CD4-positive, CD25-positive, alpha-beta regulatory T cell (primary cell): ENCODE measurements around the gene CLPSL2. TPM values are rescaled to one million over a fixed set of nuclear protein-coding genes. Genes with fewer than 3 reads are reported as not detected.

ENCODE experiments used
- ATAC-seq, 2 donors: fragments of 150-1000 bp; cut with Tn5 transposase; one replicate each; pipeline ENCODE4 v1.10.0; 2021; ENCODE audit warnings: low read depth in 2 of 2, moderate number of reproducible peaks in 2 of 2, moderate library complexity in 1 of 2
- DNase-seq, 3 donors: peaks; one replicate each; pipeline versions ENCODE4 v3.0.0 to v3.0.0-alpha.2; 2012 to 2022; ENCODE audit warnings: mixed read lengths in 1 of 3
- H3K27ac ChIP-seq: one replicate; pipeline ENCODE4 v1.7.0; 2013; ENCODE audit warnings: mild to moderate bottlenecking, low read length; ENCODE audit not compliant: insufficient read depth, poor library complexity, severe bottlenecking
- H3K27me3 ChIP-seq: one replicate; pipeline ENCODE4 v1.7.0; 2013; ENCODE audit warnings: low read length; ENCODE audit not compliant: control insufficient read depth, insufficient read depth
- H3K36me3 ChIP-seq: one replicate; pipeline ENCODE4 v1.7.0; 2013; ENCODE audit warnings: mild to moderate bottlenecking, low read length, moderate library complexity; ENCODE audit not compliant: control insufficient read depth, insufficient read depth
- H3K4me1 ChIP-seq: 2 replicates; pipeline ENCODE4 v1.7.0; 2013; ENCODE audit warnings: mild to moderate bottlenecking, low read length; ENCODE audit not compliant: insufficient read depth, control insufficient read depth, poor library complexity, severe bottlenecking
- H3K4me3 ChIP-seq: one replicate; pipeline ENCODE4 v1.7.0; 2013; ENCODE audit warnings: low read depth, mild to moderate bottlenecking, low read length, moderate library complexity
- H3K9me3 ChIP-seq, 2 experiments: 1 replicate in 1 of 2; 2 replicates in 1 of 2; pipeline ENCODE4 v1.7.0; 2013; ENCODE audit warnings: low read length in 2 of 2, mild to moderate bottlenecking in 1 of 2, moderate library complexity in 1 of 2; ENCODE audit not compliant: control insufficient read depth in 2 of 2
- H3K27ac Mint-ChIP-seq, 3 donors: one replicate each; pipeline ENCODE4 v1.8.0; 2020 to 2022; ENCODE audit warnings: mild to moderate bottlenecking in 3 of 3, mixed read lengths in 3 of 3, moderate library complexity in 2 of 3
- H3K27me3 Mint-ChIP-seq: one replicate; pipeline ENCODE4 v1.8.0; 2022; ENCODE audit warnings: mild to moderate bottlenecking, mixed read lengths
- H3K36me3 Mint-ChIP-seq: one replicate; pipeline ENCODE4 v1.8.0; 2020; ENCODE audit warnings: mixed read lengths
- H3K4me1 Mint-ChIP-seq, 4 donors: one replicate each; pipeline ENCODE4 v1.8.0; 2020 to 2022; ENCODE audit warnings: mixed read lengths in 4 of 4, mild to moderate bottlenecking in 1 of 4
- H3K4me3 Mint-ChIP-seq, 4 donors: one replicate each; pipeline ENCODE4 v1.8.0; 2020 to 2022; ENCODE audit warnings: mild to moderate bottlenecking in 4 of 4, mixed read lengths in 4 of 4, moderate library complexity in 3 of 4
- H3K9me3 Mint-ChIP-seq, 7 donors: one replicate each; pipeline ENCODE4 v1.8.0; 2020 to 2022; ENCODE audit warnings: mixed read lengths in 7 of 7, mild to moderate bottlenecking in 3 of 7, moderate library complexity in 2 of 7
- polyA plus RNA-seq, 4 donors: library from polyadenylated mRNA; unstranded; fragments of 300-500 nt; fragmentation: Illumina TruSeq; gene quantifications; one replicate each; pipeline ENCODE4 v1.2.3, GENCODE V29; 2021
- total RNA-seq: library from RNA; stranded (reverse); gene quantifications from one replicate; pipeline ENCODE4 v1.2.3, GENCODE V29; 2022

Gene CLPSL2, protein sequence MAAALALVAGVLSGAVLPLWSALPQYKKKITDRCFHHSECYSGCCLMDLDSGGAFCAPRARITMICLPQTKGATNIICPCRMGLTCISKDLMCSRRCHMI
- not detected for total RNA-seq
- not detected for polyA plus RNA-seq

DNA sequence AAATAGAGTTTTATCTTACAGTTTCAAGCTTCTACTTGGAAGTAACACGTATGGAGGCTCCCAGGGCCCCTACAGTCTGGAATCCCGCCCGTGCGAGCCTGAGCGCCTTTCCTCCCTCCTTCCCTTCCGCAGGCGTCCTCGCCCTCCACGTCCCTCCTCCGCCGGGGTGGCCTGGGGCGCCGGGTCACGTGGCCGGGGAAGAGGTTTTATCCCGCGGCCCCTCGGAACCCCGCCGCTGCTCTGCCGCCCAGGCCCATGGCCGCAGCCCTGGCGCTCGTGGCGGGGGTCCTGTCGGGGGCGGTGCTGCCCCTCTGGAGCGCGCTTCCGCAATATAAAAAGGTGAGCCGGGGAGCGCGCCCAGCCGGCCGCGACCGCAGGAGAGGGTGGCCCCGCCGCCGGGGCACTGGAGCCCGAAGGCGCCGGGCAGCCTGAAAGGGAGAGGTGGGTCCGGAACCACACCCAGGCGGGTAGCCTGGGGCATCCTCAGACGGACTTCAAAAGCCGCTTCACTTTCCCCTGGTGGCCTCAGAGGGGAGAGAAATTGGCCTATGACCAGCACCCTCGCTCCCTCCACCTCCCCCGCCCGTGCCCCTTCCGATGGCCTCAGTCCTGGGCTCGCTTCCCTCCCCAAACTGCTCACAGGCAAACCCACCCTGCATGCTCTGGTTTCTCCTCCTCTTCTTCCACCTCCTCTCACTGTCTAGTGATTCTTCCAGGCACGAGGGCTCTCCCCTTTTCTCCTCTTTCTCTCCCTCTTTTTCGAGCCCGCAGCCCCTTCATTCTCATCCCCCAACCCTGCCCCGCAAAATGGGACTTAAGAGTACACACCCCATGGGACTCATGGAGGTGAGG is at the start of gene CLPSL2:
TSS of gene CLPSL2 (plus strand) at position 235 of the 852 bp plus-strand sequence. CDS start at position 256, 21 bp downstream.
- Mint-ChIP-seq H3K4me1 (peaks cover 0 to 9% (median 0%) of the 10 kb centered on the region in 4 donors), H3K36me3 (peaks cover 4% of the 10 kb centered on the region), H3K4me3 (peak within 1 kb of the TSS in 3 of 4 donors; percentile 3 to 73 (median 66)), H3K27me3 (peaks cover 34% of the 10 kb centered on the region), H3K9me3 (peaks cover 0 to 2% (median 0%) of the 10 kb centered on the region in 7 donors), H3K27ac (no peak within 1 kb of the TSS)
- DNase-seq (no peak), ATAC-seq (peak in 1 of 2 donors; percentile 22)
- H3K9me3 ChIP-seq, result no peaks in the 10 kb centered on the region
- H3K4me3 ChIP-seq, result no peak within 1 kb of the TSS
- H3K27ac ChIP-seq, result no peak within 1 kb of the TSS
- H3K4me1 ChIP-seq, result peaks cover 8% of the 10 kb centered on the region
- H3K27me3 ChIP-seq, result no peaks in the 10 kb centered on the region
- no peaks in the 10 kb centered on the region for H3K36me3 ChIP-seq

DNA sequence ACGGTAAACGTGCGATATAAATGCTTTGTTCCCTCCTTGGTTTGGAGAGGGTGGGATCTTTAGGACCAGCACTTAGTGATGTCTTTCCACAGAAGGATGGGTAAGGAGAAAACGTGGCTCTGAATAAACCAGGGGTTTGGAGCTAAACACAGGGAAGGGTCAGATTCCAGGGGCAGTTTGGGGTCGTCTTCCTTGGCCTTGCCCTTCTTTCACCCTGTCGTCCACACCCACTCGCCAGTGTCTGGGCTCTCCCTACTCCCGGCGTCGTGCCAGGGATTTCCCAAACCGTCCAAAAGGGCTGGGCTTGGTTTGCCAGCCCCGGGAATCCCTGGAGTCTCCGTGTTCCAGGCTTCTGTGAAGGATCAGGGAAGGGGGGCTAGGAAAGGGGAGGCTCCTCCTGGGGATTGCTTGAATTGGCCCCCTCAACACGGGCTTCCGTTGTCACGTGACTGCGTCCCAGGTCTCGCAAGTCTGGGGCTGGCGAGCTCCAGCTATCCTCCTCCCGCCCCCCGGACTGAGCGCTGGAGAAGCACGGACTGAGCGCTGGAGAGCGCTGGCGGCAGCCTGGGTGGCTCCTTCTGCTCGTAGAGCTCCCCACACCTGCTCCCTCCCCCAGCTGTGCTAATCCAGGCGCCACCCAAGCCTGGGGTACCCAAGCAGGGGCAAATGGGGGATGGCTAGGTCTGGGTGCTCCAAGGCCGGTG is 49.0 kb upstream of the CLPSL2 start:
- H3K9me3 ChIP-seq, result no peaks in the 10 kb centered on the region
- H3K27ac ChIP-seq, result peak overlapping the region; percentile 90
- ATAC-seq, result peak; percentile 2 to 3
- Mint-ChIP-seq H3K9me3 (no peaks in the 10 kb centered on the region), H3K27ac (peak overlapping the region; percentile 90 to 96 (median 91)), H3K4me1 (peaks cover 9 to 85% (median 60%) of the 10 kb centered on the region in 4 donors), H3K4me3 (peak overlapping the region; percentile 84 to 91 (median 85)), H3K27me3 (peaks cover 3% of the 10 kb centered on the region), H3K36me3 (no peaks in the 10 kb centered on the region)
- H3K27me3 ChIP-seq, result no peaks in the 10 kb centered on the region
- DNase-seq, result no peak
- H3K36me3 ChIP-seq, result no peaks in the 10 kb centered on the region
- H3K4me3 ChIP-seq, result peak overlapping the region; percentile 58
- H3K4me1 ChIP-seq, result peaks cover 67% of the 10 kb centered on the region

GRCh38 chr6:35727935-35728682 is 48.3 kb upstream of the CLPSL2 start:
- peak; percentile 74 to 94 (median 90) for DNase-seq
- Mint-ChIP-seq H3K4me1 (peaks cover 9 to 92% (median 65%) of the 10 kb centered on the region in 4 donors), H3K27ac (peak overlapping the region; percentile 95 to 97 (median 97)), H3K4me3 (peak overlapping the region; percentile 85 to 92 (median 90)), H3K27me3 (peaks cover 5% of the 10 kb centered on the region), H3K9me3 (no peaks in the 10 kb centered on the region), H3K36me3 (no peaks in the 10 kb centered on the region)
- Histone ChIP-seq H3K9me3 (no peaks in the 10 kb centered on the region), H3K27ac (peak overlapping the region; percentile 90), H3K4me1 (peaks cover 75% of the 10 kb centered on the region), H3K4me3 (peak overlapping the region; percentile 23), H3K36me3 (no peaks in the 10 kb centered on the region), H3K27me3 (no peaks in the 10 kb centered on the region)
- peak; percentile 58 to 66 for ATAC-seq

DNA sequence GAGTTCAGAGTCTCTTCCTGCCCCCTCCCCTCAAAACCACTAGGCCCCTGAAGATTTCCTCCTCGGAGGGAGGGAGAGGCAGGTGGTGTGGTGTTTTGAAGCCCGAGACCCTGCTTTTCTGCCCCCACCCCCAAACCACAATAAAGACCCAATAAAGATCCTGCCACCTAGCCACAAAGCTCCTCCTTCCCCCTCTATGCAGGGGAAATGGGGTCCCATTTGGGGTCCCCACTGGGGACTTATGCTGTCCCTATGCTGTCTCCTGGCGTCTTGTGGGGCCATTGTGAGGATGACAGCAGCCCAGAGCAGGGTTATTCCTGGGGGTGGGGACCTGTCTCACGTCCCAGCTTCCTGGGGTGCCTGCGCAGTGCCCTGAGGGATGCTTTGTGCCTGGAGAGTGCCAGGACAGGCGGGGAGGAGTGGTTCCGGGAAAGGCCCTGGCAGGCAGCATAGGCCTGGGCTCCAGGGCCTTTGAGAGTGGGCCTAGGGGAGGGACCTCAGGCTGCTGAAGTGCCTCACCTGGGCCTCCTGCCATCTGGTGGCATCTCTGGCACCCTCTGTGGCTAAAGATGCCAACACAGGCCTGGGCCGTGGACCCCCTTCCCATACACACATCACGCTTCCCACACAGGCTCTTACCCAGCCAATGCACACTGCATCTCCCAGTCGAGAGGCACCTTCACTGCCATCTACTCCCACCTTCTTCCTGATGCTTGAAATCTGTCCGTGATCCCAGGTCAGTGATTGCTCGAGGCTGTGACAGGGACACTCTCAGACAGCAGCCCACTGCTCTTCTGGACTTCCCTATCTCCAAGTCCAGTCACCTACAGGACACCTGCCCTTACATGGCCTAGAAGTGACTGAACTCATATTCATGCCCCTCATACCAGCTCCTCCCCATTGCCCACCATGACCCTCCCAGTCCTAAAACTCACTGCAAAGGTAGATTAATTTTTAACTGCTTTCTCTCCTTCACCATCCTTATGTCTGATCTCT is 47.4 kb upstream of the CLPSL2 start:
- Mint-ChIP-seq H3K27me3 (peaks cover 5% of the 10 kb centered on the region), H3K4me1 (peaks cover 9 to 93% (median 61%) of the 10 kb centered on the region in 4 donors), H3K36me3 (no peaks in the 10 kb centered on the region), H3K9me3 (no peaks in the 10 kb centered on the region), H3K27ac (peak overlapping the region; percentile 95 to 97 (median 97)), H3K4me3 (peak overlapping the region; percentile 85 to 92 (median 90))
- no peaks in the 10 kb centered on the region for H3K36me3 ChIP-seq
- peak; percentile 26 to 64 (median 49) for DNase-seq
- H3K27ac ChIP-seq, result peak overlapping the region; percentile 90
- peak overlapping the region; percentile 34 for H3K4me3 ChIP-seq
- no peaks in the 10 kb centered on the region for H3K9me3 ChIP-seq
- no peaks in the 10 kb centered on the region for H3K27me3 ChIP-seq
- H3K4me1 ChIP-seq, result peaks cover 79% of the 10 kb centered on the region
- ATAC-seq, result no peak

DNA sequence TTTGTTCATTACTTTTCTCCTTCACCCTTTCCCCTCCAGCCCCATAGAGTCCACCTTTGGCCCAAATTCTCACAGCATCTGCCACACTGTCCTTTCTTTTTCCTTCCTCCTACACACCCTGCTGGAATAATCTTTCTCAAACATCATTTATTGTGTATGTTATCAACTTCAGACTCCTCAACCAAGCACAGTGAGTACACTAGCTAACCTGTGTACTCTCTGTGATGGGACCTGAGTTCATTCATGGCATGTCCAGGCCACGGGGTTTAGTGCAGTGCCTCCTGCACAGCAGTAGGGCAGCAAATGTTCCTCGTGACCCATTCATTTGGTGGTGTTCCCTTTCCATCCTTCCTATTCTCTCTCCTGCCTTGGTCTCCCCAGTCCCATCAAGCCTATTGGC is 46.7 kb upstream of the CLPSL2 start:
- H3K27ac ChIP-seq, result peak overlapping the region; percentile 90
- H3K4me3 ChIP-seq, result peak overlapping the region; percentile 34
- DNase-seq, result no peak

GRCh38 chr6:35730745-35731413 is 45.5 kb upstream of the CLPSL2 start:
- Histone ChIP-seq H3K27ac (peak overlapping the region; percentile 90), H3K4me3 (peak overlapping the region; percentile 71), H3K9me3 (no peaks in the 10 kb centered on the region), H3K36me3 (no peaks in the 10 kb centered on the region), H3K4me1 (peaks cover 77% of the 10 kb centered on the region), H3K27me3 (no peaks in the 10 kb centered on the region)
- no peak for DNase-seq
- peaks cover 9 to 92% (median 56%) of the 10 kb centered on the region in 4 donors for H3K4me1 Mint-ChIP-seq
- no peaks in the 10 kb centered on the region for H3K36me3 Mint-ChIP-seq
- ATAC-seq, result no peak
- peak overlapping the region; percentile 85 to 91 (median 90) for H3K4me3 Mint-ChIP-seq
- H3K27ac Mint-ChIP-seq, result peak overlapping the region; percentile 88 to 97 (median 95)
- H3K9me3 Mint-ChIP-seq, result no peaks in the 10 kb centered on the region
- H3K27me3 Mint-ChIP-seq, result peaks cover 5% of the 10 kb centered on the region

More for the DNA sequence above, 46.7 kb upstream of the CLPSL2 start:
- H3K4me1 Mint-ChIP-seq, result peaks cover 9 to 92% (median 59%) of the 10 kb centered on the region in 4 donors
- peak overlapping the region; percentile 64 to 91 (median 87) for H3K4me3 Mint-ChIP-seq
- Histone ChIP-seq H3K27me3 (no peaks in the 10 kb centered on the region), H3K4me1 (peaks cover 75% of the 10 kb centered on the region), H3K36me3 (no peaks in the 10 kb centered on the region), H3K9me3 (no peaks in the 10 kb centered on the region)
- H3K36me3 Mint-ChIP-seq, result no peaks in the 10 kb centered on the region
- peaks cover 5% of the 10 kb centered on the region for H3K27me3 Mint-ChIP-seq
- H3K9me3 Mint-ChIP-seq, result no peaks in the 10 kb centered on the region
- peak overlapping the region; percentile 93 to 97 (median 95) for H3K27ac Mint-ChIP-seq
- no peak for ATAC-seq
